ENCODE measurements around the gene ABCC9.

DNA sequence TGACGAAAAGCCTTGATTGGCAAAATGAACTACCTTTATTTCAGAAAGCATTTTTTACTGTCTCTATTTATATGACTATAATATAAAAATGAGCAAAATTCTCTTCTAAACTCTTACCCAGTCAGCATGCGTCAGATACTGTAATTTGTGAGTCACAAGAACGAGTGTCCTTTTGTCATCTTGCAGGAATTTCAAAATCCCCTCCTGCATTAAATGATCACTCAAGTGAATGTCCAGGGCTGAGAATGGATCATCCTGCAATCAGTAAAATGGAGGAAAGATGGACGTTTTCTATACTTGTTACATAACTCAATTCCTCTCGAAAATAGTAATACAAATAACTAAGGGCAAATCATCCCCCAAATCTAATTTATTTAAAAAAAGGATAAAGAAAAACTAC lies 89.0 kb downstream of the ABCC9 start:
- TF ChIP-seq CTCF (IDR thresholded peaks at IDR 0.05) (no peak), POLR2A (IDR thresholded peaks at IDR 0.05) (no peak), EP300 (IDR thresholded peaks at IDR 0.05) (no peak), POLR2AphosphoS5 (IDR thresholded peaks at IDR 0.05) (no peak)
